ENCODE results near the gene TMEM238.

DNA sequence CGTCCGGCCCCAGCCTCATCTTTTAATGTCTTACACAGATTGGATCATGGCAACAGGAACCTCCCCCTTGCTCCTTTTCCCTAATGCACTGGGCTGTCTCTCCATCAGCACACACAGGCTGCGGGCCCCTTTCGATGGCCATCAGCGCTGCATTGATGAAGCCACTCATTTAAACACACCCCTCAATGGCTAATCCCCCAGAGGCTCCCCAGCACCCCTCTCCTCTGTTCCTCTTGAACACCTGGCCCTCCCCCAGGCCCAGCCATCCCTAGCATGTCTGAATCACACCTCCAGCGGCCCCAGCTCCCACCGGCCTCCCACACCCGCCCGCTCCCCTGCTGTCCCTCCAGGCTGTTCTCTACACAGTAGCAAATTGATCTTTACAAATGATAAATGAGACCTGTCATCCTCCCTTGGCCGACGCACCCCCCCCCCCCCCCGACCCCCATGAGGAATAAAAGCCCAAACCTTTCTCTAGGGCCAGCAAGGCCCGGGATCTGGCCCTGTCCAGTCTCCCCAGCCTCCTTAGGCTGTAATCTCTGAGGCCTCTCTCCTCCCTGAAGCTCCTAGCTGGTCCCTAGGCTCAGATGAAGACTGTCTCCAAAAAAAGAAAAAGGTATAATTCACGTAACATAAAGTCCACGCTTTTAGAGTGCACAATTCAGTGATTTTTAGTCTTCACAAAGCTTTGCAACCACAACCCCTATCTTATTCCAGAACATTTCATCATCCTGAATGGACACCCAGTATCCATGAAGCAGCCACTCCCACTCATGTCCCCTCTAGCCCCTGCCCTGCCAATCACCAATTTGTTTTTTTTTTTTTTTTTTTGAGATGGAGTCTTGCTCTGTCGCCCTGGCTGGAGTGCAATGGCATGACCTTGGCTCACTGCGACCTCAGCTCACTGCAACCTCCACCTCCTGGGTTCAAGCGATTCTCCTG is 9.0 kb upstream of the TMEM238 start:
- TF ChIP-seq, protein P1, sequence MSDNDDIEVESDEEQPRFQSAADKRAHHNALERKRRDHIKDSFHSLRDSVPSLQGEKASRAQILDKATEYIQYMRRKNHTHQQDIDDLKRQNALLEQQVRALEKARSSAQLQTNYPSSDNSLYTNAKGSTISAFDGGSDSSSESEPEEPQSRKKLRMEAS (IDR thresholded peaks at IDR 0.05; ENCODE audit: insufficient read depth, insufficient read length), result no peak
- TF ChIP-seq POLR2AphosphoS5 (IDR thresholded peaks at IDR 0.05; ENCODE audit: insufficient read depth, low read depth, low read length), result no peak
- TF ChIP-seq, protein P2, sequence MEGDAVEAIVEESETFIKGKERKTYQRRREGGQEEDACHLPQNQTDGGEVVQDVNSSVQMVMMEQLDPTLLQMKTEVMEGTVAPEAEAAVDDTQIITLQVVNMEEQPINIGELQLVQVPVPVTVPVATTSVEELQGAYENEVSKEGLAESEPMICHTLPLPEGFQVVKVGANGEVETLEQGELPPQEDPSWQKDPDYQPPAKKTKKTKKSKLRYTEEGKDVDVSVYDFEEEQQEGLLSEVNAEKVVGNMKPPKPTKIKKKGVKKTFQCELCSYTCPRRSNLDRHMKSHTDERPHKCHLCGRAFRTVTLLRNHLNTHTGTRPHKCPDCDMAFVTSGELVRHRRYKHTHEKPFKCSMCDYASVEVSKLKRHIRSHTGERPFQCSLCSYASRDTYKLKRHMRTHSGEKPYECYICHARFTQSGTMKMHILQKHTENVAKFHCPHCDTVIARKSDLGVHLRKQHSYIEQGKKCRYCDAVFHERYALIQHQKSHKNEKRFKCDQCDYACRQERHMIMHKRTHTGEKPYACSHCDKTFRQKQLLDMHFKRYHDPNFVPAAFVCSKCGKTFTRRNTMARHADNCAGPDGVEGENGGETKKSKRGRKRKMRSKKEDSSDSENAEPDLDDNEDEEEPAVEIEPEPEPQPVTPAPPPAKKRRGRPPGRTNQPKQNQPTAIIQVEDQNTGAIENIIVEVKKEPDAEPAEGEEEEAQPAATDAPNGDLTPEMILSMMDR (IDR thresholded peaks at IDR 0.05; ENCODE audit: extremely low read depth in 1 of 2, insufficient read depth in 1 of 2, low read depth in 1 of 2, low read length in 2 of 2), result no peak
- no peak for TF ChIP-seq POLR2A (IDR thresholded peaks at IDR 0.05; ENCODE audit: low read depth, low read length)
- TF ChIP-seq MYC (IDR thresholded peaks at IDR 0.05; ENCODE audit: low read depth, low read length), result no peak
- no peak for TF ChIP-seq JUN (IDR thresholded peaks at IDR 0.05; ENCODE audit: borderline replicate concordance, insufficient read depth, insufficient read length, low read depth)
